ENCODE data around the gene AGT.

The AGT gene

GRCh38 chr1:230752407-230752806, 38.5 kb upstream of the AGT start:
- H3K4me1 ChIP-seq (ENCODE audit: control insufficient read depth, insufficient read depth, low read length): peaks cover 43% of the 10 kb centered on the region

GRCh38 chr1:230750986-230751625, 37.2 kb upstream of the AGT start:
- Histone ChIP-seq H3K9ac (ENCODE audit: low read length) (no peak overlapping the region), H3K36me3 (ENCODE audit: control insufficient read depth, insufficient read depth, low read length) (no peaks in the 10 kb centered on the region), H3K27me3 (ENCODE audit: control insufficient read depth, insufficient read depth, low read length) (no peaks in the 10 kb centered on the region), H3K27ac (ENCODE audit: low read depth, low read length) (no peak overlapping the region), H3K4me1 (ENCODE audit: control insufficient read depth, insufficient read depth, low read length) (peaks cover 43% of the 10 kb centered on the region), H3K4me3 (ENCODE audit: low read depth, low read length) (no peak overlapping the region), H3K9me3 (ENCODE audit: control insufficient read depth, insufficient read depth, low read depth, low read length) (no peaks in the 10 kb centered on the region)

More at GRCh38 chr1:230752407-230752806, 38.5 kb upstream of the AGT start:
- H3K27me3 ChIP-seq (ENCODE audit: control insufficient read depth, insufficient read depth, low read length): no peaks in the 10 kb centered on the region
- no peak overlapping the region for H3K4me3 ChIP-seq (ENCODE audit: low read depth, low read length)
- no peak overlapping the region for H3K9ac ChIP-seq (ENCODE audit: low read length)
- H3K9me3 ChIP-seq (ENCODE audit: control insufficient read depth, insufficient read depth, low read depth, low read length): no peaks in the 10 kb centered on the region
- H3K36me3 ChIP-seq (ENCODE audit: control insufficient read depth, insufficient read depth, low read length): no peaks in the 10 kb centered on the region
- no peak overlapping the region for H3K27ac ChIP-seq (ENCODE audit: low read depth, low read length)

- Histone ChIP-seq H3K9ac (ENCODE audit: low read length) (no peak overlapping the region), H3K4me1 (ENCODE audit: control insufficient read depth, insufficient read depth, low read length) (peaks cover 43% of the 10 kb centered on the region), H3K27ac (ENCODE audit: low read depth, low read length) (no peak overlapping the region), H3K36me3 (ENCODE audit: control insufficient read depth, insufficient read depth, low read length) (no peaks in the 10 kb centered on the region), H3K27me3 (ENCODE audit: control insufficient read depth, insufficient read depth, low read length) (no peaks in the 10 kb centered on the region), H3K4me3 (ENCODE audit: low read depth, low read length) (no peak overlapping the region), H3K9me3 (ENCODE audit: control insufficient read depth, insufficient read depth, low read depth, low read length) (no peaks in the 10 kb centered on the region)
Observed at GRCh38 chr1:230750576-230750975, 36.7 kb upstream of the AGT start.

- Histone ChIP-seq H3K4me1 (ENCODE audit: control insufficient read depth, insufficient read depth, low read length) (peaks cover 50% of the 10 kb centered on the region), H3K4me3 (ENCODE audit: low read depth, low read length) (no peak overlapping the region), H3K9me3 (ENCODE audit: control insufficient read depth, insufficient read depth, low read depth, low read length) (no peaks in the 10 kb centered on the region), H3K27me3 (ENCODE audit: control insufficient read depth, insufficient read depth, low read length) (no peaks in the 10 kb centered on the region), H3K36me3 (ENCODE audit: control insufficient read depth, insufficient read depth, low read length) (no peaks in the 10 kb centered on the region), H3K9ac (ENCODE audit: low read length) (no peak overlapping the region), H3K27ac (ENCODE audit: low read depth, low read length) (no peak overlapping the region)
Observed at GRCh38 chr1:230749635-230750034, 35.7 kb upstream of the AGT start.

GRCh38 chr1:230749150-230749549, 35.2 kb upstream of the AGT start:
- Histone ChIP-seq H3K27ac (ENCODE audit: low read depth, low read length) (no peak overlapping the region), H3K36me3 (ENCODE audit: control insufficient read depth, insufficient read depth, low read length) (no peaks in the 10 kb centered on the region), H3K4me1 (ENCODE audit: control insufficient read depth, insufficient read depth, low read length) (peaks cover 52% of the 10 kb centered on the region), H3K9ac (ENCODE audit: low read length) (no peak overlapping the region), H3K27me3 (ENCODE audit: control insufficient read depth, insufficient read depth, low read length) (no peaks in the 10 kb centered on the region), H3K9me3 (ENCODE audit: control insufficient read depth, insufficient read depth, low read depth, low read length) (no peaks in the 10 kb centered on the region), H3K4me3 (ENCODE audit: low read depth, low read length) (no peak overlapping the region)

- Histone ChIP-seq H3K27ac (ENCODE audit: low read depth, low read length) (no peak overlapping the region), H3K9ac (ENCODE audit: low read length) (no peak overlapping the region), H3K4me3 (ENCODE audit: low read depth, low read length) (no peak overlapping the region), H3K27me3 (ENCODE audit: control insufficient read depth, insufficient read depth, low read length) (no peaks in the 10 kb centered on the region), H3K9me3 (ENCODE audit: control insufficient read depth, insufficient read depth, low read depth, low read length) (no peaks in the 10 kb centered on the region), H3K36me3 (ENCODE audit: control insufficient read depth, insufficient read depth, low read length) (no peaks in the 10 kb centered on the region), H3K4me1 (ENCODE audit: control insufficient read depth, insufficient read depth, low read length) (peaks cover 49% of the 10 kb centered on the region)
Observed at GRCh38 chr1:230747890-230748800, 34.2 kb upstream of the AGT start.

GRCh38 chr1:230747127-230747730, 33.3 kb upstream of the AGT start, which contains the start of gene CAPN9:
TSS of gene CAPN9 (plus strand) at chr1:230747388. CDS start at chr1:230747497, 109 bp downstream.
- H3K4me3 ChIP-seq (ENCODE audit: low read depth, low read length): no peak within 1 kb of the TSS

GRCh38 chr1:230746617-230747016, 32.7 kb upstream of the AGT start:
- no peaks in the 10 kb centered on the region for H3K9me3 ChIP-seq (ENCODE audit: control insufficient read depth, insufficient read depth, low read depth, low read length)
- H3K27me3 ChIP-seq (ENCODE audit: control insufficient read depth, insufficient read depth, low read length): no peaks in the 10 kb centered on the region
- no peaks in the 10 kb centered on the region for H3K36me3 ChIP-seq (ENCODE audit: control insufficient read depth, insufficient read depth, low read length)
- H3K4me3 ChIP-seq (ENCODE audit: low read depth, low read length): no peak overlapping the region
- H3K9ac ChIP-seq (ENCODE audit: low read length): no peak overlapping the region
- no peak overlapping the region for H3K27ac ChIP-seq (ENCODE audit: low read depth, low read length)
- peaks cover 36% of the 10 kb centered on the region for H3K4me1 ChIP-seq (ENCODE audit: control insufficient read depth, insufficient read depth, low read length)

More at GRCh38 chr1:230747127-230747730, 33.3 kb upstream of the AGT start, which contains the start of gene CAPN9:
- Histone ChIP-seq H3K27ac (ENCODE audit: low read depth, low read length) (no peak within 1 kb of the TSS), H3K4me1 (ENCODE audit: control insufficient read depth, insufficient read depth, low read length) (peaks cover 41% of the 10 kb centered on the region), H3K9ac (ENCODE audit: low read length) (no peak within 1 kb of the TSS), H3K36me3 (ENCODE audit: control insufficient read depth, insufficient read depth, low read length) (no peaks in the 10 kb centered on the region), H3K27me3 (ENCODE audit: control insufficient read depth, insufficient read depth, low read length) (no peaks in the 10 kb centered on the region), H3K9me3 (ENCODE audit: control insufficient read depth, insufficient read depth, low read depth, low read length) (no peaks in the 10 kb centered on the region)

- no peaks in the 10 kb centered on the region for H3K36me3 ChIP-seq (ENCODE audit: control insufficient read depth, insufficient read depth, low read length)
- H3K4me3 ChIP-seq (ENCODE audit: low read depth, low read length): no peak overlapping the region
- no peak overlapping the region for H3K27ac ChIP-seq (ENCODE audit: low read depth, low read length)
- H3K4me1 ChIP-seq (ENCODE audit: control insufficient read depth, insufficient read depth, low read length): peaks cover 24% of the 10 kb centered on the region; the same call in 1 of the 2 replicates
- H3K27me3 ChIP-seq (ENCODE audit: control insufficient read depth, insufficient read depth, low read length): no peaks in the 10 kb centered on the region
- no peaks in the 10 kb centered on the region for H3K9me3 ChIP-seq (ENCODE audit: control insufficient read depth, insufficient read depth, low read depth, low read length)
- no peak overlapping the region for H3K9ac ChIP-seq (ENCODE audit: low read length)
Observed at GRCh38 chr1:230745071-230745470, 31.1 kb upstream of the AGT start.

GRCh38 chr1:230744382-230744781, 30.5 kb upstream of the AGT start:
- Histone ChIP-seq H3K36me3 (ENCODE audit: control insufficient read depth, insufficient read depth, low read length) (no peaks in the 10 kb centered on the region), H3K27ac (ENCODE audit: low read depth, low read length) (no peak overlapping the region), H3K4me1 (ENCODE audit: control insufficient read depth, insufficient read depth, low read length) (peaks cover 17% of the 10 kb centered on the region; the same call in 1 of the 2 replicates), H3K27me3 (ENCODE audit: control insufficient read depth, insufficient read depth, low read length) (no peaks in the 10 kb centered on the region), H3K9me3 (ENCODE audit: control insufficient read depth, insufficient read depth, low read depth, low read length) (no peaks in the 10 kb centered on the region), H3K4me3 (ENCODE audit: low read depth, low read length) (no peak overlapping the region), H3K9ac (ENCODE audit: low read length) (no peak overlapping the region)

GRCh38 chr1:230743899-230744298, 30.0 kb upstream of the AGT start:
- Histone ChIP-seq H3K27me3 (ENCODE audit: control insufficient read depth, insufficient read depth, low read length) (no peaks in the 10 kb centered on the region), H3K36me3 (ENCODE audit: control insufficient read depth, insufficient read depth, low read length) (no peaks in the 10 kb centered on the region), H3K9me3 (ENCODE audit: control insufficient read depth, insufficient read depth, low read depth, low read length) (no peaks in the 10 kb centered on the region), H3K27ac (ENCODE audit: low read depth, low read length) (no peak overlapping the region), H3K4me3 (ENCODE audit: low read depth, low read length) (no peak overlapping the region), H3K9ac (ENCODE audit: low read length) (no peak overlapping the region), H3K4me1 (ENCODE audit: control insufficient read depth, insufficient read depth, low read length) (peaks cover 12% of the 10 kb centered on the region; the same call in 1 of the 2 replicates)
